Ishikawa (cell line): ENCODE measurements around the gene CELA1.

ENCODE experiments used
- CEBPB ChIP-seq: IDR thresholded peaks from 2 replicates; pipeline ENCODE4 v1.6.1; 2012
- CREB1 ChIP-seq: IDR thresholded peaks from 2 replicates; pipeline ENCODE4 v1.6.1; 2012; ENCODE audit warnings: low read depth
- EGR1 ChIP-seq: IDR thresholded peaks from 2 replicates; pipeline ENCODE4 v1.6.1; 2012
- EP300 ChIP-seq: IDR thresholded peaks from 2 replicates; pipeline ENCODE4 v1.6.1; 2012; ENCODE audit warnings: borderline replicate concordance
- FOXM1 ChIP-seq: IDR thresholded peaks from 2 replicates; pipeline ENCODE4 v1.6.1; 2012; ENCODE audit warnings: low read depth, borderline replicate concordance
- MAX ChIP-seq: IDR thresholded peaks from 2 replicates; pipeline ENCODE4 v1.6.1; 2012
- NFIC ChIP-seq: IDR thresholded peaks from 2 replicates; pipeline ENCODE4 v1.6.1; 2012
- RAD21 ChIP-seq: IDR thresholded peaks from 2 replicates; pipeline ENCODE4 v1.6.1; 2012; ENCODE audit warnings: low read depth
- REST ChIP-seq: IDR thresholded peaks from 2 replicates; pipeline ENCODE4 v1.6.1; 2012; ENCODE audit warnings: low read depth, mild to moderate bottlenecking
- TAF1 ChIP-seq: IDR thresholded peaks from 2 replicates; pipeline ENCODE4 v1.6.1; 2012; ENCODE audit warnings: low read depth, mild to moderate bottlenecking
- TCF12 ChIP-seq: IDR thresholded peaks from 2 replicates; pipeline ENCODE4 v1.6.1; 2012; ENCODE audit warnings: low read depth
- TEAD4 ChIP-seq: IDR thresholded peaks from 2 replicates; pipeline ENCODE4 v1.6.1; 2012
- USF1 ChIP-seq: IDR thresholded peaks from 2 replicates; pipeline ENCODE4 v1.6.1; 2012
- YY1 ChIP-seq: IDR thresholded peaks from 2 replicates; pipeline ENCODE4 v1.6.1; 2012; ENCODE audit warnings: low read depth
- ZBTB7A ChIP-seq: IDR thresholded peaks from 2 replicates; pipeline ENCODE4 v1.6.1; 2012; ENCODE audit warnings: low read depth

The CELA1 gene

GRCh38 chr12:51321882-51322281 lies 24.6 kb downstream of the CELA1 start:
- TF ChIP-seq NFIC: no peak
- no peak for TF ChIP-seq EGR1
- no peak for TF ChIP-seq USF1
- no peak for TF ChIP-seq CREB1
- TF ChIP-seq TAF1: no peak
- TF ChIP-seq RAD21: no peak
- TF ChIP-seq REST: no peak
- no peak for TF ChIP-seq CEBPB
- TF ChIP-seq ZBTB7A: no peak
- no peak for TF ChIP-seq FOXM1
- TF ChIP-seq EP300: no peak
- TF ChIP-seq TEAD4: no peak
- TF ChIP-seq YY1: no peak
- no peak for TF ChIP-seq MAX
- no peak for TF ChIP-seq TCF12

GRCh38 chr12:51320695-51321320 lies 25.7 kb downstream of the CELA1 start:
- TF ChIP-seq EP300: no peak
- no peak for TF ChIP-seq YY1
- TF ChIP-seq MAX: no peak
- no peak for TF ChIP-seq RAD21
- TF ChIP-seq TEAD4: 0 out of 2 replicates have a peak, but pooled peaks have one; percentile 9

GRCh38 chr12:51320311-51320694 lies 26.2 kb downstream of the CELA1 start:
- TF ChIP-seq EGR1: no peak
- no peak for TF ChIP-seq EP300
- peak; percentile 51; the same call in 1 of the 2 replicates for TF ChIP-seq USF1
- TF ChIP-seq RAD21: no peak

- TF ChIP-seq REST (no peak), EP300 (no peak), CEBPB (no peak), EGR1 (no peak), CREB1 (no peak), RAD21 (no peak), YY1 (no peak), MAX (no peak), NFIC (no peak), FOXM1 (no peak), ZBTB7A (no peak)
Measured at GRCh38 chr12:51318846-51319599, 27.5 kb downstream of the CELA1 start.

GRCh38 chr12:51311389-51311788 lies 35.1 kb downstream of the CELA1 start:
- TF ChIP-seq FOXM1 (no peak), ZBTB7A (no peak), CREB1 (no peak), YY1 (no peak), RAD21 (no peak), MAX (no peak), TEAD4 (no peak), TCF12 (no peak), NFIC (no peak), CEBPB (no peak), EGR1 (no peak), USF1 (no peak), EP300 (no peak)
